NCI-H1930 (cell line): Measurements from ENCODE around the gene PLA2G4B.

ENCODE experiments used
- DNase-seq, 2 experiments: peaks; one replicate each; lab custom pipeline; 2025; lab: John Stamatoyannopoulos, UW

PLA2G4B gene

DNA sequence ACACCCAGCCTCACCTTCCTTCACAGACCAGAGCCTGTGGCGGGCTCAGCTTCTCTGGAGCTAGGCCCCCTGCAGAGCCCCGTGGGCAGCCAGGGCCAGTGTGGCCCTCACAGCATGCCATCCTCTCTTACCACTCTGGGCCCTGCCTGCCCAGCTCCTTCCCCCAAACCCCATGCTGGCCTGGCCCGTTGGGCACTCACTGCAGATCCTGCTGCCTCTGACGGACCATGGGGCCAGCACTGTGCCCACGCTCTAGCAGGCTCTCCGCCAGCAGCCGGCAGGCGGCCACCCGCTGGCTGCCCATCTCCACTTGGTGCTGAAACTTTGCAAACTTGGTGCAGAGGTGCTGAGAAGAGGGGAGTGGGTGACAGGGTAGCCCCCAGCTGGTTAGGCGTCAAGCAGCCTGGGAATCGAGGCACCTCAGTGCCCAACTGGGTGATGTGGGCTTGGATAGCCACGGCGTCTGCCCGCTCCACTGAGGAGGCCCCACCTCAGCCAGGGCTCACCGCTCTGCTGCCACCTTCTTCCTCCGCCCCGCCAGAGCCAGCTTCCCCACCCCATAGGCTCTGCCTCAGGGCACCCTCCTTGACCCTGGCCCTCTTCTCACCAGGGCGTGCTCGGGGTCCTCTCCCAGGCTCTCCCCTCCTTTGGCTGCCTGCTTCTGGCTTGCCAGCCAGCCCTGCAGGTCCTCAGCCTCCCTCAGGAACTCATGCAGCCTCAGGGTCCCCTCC is 32.7 kb downstream of the PLA2G4B start:
- no peak for DNase-seq

DNA sequence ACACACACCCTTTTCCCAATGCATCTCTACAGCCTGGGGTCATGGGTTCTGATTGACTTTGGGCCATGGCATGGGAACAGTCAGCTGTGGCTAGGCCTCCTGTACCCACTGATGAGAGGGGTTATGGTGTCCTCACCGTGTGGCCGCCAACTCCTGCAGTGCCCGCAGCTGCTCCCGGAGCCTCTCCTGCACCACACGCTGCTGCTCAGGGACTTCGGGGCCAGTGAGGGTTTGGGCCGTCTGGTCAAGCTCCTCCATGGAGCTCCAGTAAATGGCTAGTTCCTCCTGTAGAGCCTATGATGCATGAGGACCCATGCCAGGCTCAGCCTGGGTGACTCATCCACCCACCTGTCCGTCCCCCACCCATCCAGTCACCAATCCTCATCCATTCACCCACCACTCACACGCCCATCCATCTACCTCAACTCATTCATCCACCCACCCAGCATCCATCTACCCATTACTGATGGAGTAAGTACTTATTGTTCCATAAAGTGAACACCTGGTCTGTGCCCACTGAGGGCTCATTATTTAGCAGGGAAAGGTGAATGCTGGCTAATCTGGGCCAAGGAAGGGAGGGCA is 33.6 kb downstream of the PLA2G4B start:
- DNase-seq = no peak

DNA sequence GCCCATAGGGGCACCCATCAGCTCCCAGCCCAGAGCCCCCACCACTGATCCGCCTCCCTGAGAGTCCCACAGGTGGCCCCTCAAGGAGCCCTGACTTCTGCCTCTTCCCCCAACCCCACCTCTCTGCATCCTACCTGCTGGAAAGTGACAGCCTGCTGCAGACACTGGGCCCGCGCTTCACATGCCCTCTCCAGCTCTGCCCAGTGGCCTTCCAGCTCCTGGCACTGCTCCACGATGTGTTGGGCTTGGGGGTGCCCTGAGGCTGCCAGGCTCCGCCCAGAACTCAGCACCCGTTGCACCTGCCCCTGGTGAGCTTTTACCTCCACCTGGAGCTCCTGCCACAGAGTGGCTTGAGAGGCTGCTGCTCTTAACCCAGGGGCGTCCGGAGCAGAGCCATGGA is 35.1 kb downstream of the PLA2G4B start:
- no peak for DNase-seq

DNA sequence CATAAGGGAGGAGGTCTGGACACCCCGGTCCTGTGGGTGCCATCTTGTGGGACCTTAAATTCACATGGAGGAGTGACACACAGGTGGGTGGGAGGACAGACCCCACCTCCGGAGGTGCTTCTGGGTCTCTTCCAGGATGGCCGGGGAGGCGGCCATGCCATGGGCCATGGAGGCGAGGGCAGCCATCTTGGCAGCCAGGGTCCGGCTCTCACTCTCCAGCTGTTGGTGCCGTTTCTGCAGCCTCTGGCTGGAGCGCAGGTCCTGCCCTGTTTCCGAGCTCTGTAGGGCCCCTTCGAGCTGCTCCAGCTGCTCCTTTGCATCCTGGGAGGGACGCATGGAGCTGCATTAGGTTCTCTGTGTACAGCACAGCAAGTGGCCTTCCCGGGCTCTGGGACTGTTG is 36.1 kb downstream of the PLA2G4B start:
- DNase-seq = no peak

DNA sequence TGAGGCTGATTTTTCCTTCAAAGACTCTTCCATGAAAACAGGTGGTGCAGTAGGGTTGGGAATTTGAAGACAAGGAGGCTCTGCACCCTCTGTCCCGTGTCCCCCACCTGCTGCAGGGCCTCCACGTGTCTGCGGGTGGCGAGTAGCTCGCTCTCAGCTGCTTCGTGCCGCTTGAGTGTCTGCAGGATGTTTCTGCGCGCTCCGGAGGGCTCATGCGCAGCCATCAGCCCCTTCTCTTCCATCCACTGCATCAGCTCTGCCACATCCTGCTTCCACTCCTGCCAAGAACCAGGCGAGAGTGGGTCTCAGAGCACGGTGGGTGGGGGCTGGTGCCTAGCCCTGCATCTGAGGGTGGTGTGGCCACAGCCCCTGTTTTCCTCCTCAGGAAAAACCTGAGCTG is 37.4 kb downstream of the PLA2G4B start:
- no peak for DNase-seq

DNA sequence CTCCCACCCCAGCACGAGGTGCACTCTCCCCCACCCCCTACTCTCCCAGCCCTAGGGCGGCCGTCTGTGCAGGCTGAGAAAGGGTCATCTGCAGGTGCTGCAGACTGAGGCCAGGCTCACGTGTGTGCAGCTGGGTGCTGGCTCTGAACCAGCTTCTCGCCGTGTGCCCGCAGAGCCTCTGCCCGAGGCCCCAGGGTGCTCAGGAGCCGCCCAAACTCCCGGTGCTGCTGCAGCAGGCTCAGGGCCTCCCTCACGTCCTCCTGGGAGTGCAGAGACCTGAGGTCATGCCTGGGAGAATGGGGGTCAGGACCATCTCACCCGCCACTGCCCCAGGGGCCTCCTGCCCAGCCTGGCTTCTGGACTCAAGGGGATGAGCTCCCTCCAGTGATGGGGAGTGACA is 38.0 kb downstream of the PLA2G4B start:
- DNase-seq = no peak

DNA sequence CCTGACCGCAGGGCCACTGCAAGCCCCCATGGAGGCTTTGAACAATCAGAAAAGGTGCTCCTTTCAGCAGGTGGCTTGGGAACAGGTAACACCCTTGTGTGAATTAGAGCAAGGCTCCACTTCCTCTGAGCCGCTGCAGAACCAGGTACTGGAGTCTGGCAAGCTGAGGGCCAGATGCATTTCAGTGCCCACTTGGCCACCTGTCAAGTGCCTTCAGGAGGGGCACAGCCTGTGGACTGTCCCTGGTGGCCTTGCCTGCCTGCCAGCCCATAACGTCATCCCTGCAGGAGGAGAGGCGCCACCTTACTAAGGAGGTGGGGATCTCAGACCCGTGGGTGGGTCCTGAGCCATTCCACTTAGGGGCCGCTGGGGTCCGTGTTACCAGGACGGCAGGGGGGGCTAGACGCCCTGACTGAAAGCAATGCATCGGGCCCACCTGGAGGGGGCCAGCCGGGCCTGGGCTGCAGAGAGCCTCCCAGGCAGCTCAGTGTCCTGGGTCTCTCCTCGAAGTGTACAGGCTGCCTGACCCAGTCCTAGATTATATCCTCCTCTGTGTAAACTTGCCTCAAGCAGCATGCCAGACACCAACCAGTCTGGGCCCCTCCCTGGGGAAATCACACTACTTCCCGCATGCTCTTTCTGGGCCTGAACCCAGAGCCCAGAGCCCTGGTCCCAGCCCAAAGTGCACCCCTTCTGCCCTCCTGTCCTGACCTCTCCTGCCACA is 39.1 kb downstream of the PLA2G4B start:
- no peak for DNase-seq

DNA sequence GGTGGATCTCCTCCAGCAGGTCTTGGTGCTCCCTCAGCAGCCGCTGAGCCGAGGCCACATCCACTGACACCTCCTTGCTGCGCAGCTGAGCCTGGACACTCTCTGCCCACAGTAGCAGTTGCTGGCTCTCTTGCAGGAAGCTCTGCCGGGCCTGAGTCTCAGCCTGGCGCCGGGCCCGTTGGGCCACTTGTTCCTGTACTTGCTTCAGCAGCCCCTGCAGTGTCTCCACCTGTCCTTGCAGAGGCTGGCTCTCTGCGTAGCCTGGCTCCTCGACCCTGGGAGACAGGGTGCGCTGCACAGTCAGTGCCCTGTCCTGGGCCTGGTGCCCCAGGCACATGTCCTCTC is 39.7 kb downstream of the PLA2G4B start:
- no peak for DNase-seq

DNA sequence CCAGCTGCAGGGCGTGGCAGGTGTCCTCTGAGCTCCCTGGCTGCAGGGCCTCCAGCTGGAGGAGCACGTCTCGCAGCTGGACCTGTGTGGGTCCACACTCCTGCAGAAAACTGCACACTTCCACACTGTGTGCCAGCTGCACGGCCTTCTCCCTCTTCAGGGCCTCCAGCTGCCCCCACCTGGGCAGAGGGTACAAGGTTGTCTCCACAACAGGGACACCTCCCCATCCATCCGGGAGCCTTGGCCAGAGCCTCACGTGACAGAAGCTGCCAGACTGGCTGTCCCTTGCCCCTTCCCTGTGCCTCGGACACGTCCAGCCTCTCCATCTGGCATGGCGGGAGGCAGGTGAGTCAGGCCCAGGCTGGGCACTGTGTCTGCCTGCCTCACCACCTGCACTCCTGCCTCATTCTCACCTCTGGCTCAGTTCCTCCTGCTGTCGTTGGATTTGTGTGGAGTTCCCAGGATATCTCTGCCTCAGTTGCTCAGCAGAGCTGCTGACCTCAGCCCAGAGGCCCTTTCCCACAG is 40.7 kb downstream of the PLA2G4B start:
- no peak for DNase-seq

DNA sequence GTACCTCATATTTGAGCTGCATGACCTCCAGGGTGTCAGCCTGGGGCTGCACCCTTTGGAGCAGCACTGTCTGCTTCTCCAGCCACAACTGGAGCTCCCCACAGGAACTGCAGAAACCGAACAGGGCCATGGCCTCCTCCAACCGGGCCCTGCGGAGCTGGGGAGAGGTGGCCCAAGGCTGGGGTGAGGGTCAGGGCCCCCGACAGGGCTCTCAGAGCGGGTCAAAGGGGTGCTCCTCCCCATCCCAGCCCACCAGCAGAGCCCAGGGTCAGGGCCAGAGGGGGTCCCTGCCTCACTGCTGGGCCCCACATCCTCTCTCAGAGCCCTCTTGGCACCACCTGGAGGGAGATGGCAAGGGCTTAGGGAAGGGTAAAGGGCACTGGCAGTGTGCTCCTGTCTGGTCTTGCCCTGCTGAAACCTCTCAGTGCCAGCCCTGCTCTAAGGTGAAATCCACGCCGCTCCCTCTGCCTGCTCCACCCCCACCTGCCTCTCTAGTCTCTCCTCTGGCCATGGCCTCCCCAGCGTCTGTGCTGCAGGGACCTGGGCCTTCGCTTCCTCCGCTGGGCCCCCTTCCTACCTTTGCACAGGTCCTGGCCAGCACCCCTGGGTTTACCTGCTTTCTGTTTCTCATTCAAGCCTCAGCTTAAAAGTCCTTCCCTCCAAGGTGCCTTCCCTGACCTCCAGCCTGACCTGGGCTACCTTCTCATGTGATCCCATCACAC is 41.7 kb downstream of the PLA2G4B start:
- no peak for DNase-seq

DNA sequence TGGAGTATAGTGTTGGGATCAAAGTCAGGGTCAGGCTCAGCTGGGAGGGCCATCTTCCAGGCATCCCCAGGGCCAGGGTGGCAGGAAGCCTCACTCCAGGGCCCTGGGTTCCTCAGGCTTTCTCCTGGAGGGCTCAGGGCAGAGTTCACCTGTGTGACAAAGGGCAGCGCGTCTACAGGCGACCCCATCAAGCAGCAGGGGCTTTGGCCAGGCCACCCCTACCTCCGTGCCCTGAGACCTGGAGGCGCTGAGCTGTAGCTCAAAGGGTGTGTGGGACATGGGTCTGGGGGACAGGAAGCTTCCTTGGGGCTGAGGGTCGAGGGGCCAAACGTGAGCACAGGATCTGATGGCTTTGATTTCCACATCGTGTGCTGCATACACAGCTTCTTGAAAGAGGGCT is 42.4 kb downstream of the PLA2G4B start:
- DNase-seq = no peak

DNA sequence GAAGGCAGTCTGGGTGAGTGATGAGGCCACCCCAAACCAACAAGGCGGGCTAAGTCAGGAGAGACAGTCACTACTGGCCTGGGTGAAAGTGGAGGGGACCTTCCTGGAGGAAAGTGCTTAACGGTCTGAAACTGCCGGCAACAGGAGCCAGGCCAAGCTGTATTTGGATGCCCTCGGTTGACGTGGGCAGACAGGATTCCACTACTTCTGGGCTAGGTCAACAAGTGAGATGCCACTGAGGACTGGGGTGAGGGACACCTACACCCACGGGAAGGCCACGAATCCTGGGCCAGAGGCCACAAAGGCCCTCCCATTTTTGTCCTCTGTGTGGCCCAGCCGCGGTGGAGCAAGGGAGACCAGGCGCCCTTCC is 42.9 kb downstream of the PLA2G4B start:
- no peak for DNase-seq

DNA sequence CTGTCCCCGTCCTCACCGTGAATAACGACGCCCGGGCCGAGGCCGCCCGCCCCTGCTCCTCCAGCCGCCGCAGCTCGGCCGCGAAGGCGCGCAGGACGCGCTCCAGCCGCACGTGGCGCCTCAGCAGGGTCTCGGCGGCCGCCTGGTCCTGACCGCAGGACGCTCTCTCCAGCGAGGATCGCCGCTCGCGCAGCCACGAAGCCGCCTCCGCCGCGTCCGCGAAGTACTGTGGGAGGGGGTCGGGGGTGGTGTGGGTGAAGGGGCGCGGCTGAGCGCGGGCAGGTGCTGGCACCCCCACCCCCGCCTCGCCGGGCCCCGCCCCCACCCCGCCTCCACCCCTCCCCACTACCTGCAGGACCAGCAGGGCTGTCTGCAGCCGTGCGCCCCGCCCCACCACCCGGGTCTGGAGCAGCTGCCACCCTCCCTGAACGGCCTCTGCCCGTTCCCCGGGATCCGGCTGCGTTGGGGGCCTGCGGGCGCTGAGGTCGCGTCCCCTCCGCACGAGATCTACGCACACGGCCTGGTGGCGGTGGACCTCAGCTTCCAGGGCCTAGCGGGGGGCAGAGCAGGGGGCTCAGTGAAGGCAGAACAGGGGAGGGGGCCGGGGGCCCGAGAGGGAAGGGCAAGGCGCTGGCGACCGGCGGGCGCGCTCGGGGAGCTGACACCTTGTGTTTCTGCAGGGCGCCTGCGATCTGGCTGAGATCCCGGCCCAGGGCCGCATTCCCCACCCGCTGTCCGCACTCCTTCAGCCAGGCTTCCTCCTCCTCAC is 43.5 kb downstream of the PLA2G4B start:
- no peak for DNase-seq

DNA sequence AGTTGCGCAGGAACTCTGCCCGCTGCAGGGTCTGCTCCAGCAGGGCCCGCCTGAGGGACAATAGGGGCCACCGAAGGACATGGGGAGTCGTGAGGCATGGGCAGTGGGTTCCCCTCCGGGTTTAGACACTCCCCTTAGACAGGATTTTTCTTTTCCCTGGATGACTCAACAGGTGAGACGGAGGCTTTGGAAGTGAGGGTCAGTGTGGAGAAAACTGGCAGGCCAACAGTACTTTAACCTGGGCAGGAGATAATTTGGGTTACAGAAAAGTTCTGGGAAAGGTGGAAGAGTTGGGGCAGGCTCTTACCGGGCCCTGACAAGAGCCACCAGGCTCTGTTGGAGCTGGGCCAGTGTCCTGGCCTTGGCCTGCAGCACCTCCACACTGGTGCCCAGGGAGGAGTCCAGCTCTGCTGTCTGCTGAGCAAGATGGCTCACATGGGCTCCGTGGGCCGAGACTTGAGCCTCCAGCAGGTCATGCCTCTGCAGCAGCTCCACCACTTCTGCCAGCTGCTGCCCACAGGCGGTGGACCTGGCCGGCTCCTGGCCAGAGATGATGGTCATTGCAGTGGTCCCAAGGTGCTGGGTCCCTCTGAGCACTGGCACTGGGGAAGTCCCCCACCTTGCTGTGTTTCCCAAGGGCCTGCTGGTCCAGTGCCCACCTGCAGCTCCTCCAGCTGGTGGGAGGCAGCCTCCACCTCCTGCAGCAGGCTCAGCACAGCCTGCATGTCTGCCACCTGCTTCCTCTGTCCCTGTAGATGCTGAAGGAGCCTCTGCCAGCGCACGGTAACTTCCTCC is 44.2 kb downstream of the PLA2G4B start:
- no peak for DNase-seq

DNA sequence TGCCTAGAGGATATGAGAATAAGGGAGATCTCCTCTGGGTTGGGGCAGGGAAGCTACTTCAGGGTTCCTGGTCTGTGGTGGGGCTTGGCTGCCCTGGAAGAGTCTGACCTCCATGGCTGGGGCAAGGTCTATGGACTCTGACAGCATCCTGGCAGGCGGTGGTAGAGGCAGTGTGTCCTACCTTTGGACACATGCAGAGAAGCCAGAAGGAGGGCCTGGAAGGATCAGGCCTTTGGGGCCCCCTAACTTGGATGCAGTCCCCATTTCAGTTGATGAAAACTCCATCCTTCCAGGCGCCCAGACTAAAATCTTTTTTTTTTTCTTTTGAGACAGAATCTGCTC is 44.8 kb downstream of the PLA2G4B start:
- no peak for DNase-seq

DNA sequence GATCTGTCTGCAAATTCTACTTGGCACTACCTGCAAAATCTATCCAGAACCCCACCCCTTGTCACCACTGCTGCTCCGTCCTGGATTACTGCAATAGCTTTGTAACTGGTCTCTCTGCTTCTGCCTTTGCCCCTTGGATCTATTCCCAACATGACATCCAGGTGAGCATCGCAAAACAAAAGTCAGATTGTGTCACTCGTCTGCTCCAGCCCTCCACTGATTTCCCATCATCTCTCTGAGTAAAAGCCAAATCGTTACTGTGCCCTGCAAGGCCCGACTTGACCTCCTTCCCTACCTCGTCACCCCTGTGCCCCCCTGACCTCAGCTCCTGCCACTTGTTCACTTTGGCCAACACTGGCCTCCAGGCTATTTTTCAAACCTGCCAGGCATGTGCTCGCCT is 45.8 kb downstream of the PLA2G4B start:
- no peak for DNase-seq

DNA sequence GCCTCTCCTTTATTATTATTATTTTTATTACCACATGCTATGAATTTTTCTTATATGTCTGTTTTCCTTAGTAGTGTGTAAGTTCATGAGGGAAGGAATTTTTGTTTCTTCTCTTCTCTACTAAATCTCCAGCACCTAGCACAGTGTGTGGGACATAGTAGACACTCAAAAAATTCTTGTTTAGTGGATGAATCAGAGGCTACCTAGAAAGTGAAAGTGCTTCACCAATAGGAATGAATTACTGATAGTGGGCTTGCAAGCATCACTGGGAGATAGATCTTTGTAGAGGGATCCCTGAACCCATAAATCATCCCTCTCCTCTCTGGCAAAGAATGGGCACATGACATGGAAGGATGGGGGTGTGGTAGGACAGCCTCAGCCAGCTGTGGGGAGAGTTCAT is 46.7 kb downstream of the PLA2G4B start:
- DNase-seq = no peak

DNA sequence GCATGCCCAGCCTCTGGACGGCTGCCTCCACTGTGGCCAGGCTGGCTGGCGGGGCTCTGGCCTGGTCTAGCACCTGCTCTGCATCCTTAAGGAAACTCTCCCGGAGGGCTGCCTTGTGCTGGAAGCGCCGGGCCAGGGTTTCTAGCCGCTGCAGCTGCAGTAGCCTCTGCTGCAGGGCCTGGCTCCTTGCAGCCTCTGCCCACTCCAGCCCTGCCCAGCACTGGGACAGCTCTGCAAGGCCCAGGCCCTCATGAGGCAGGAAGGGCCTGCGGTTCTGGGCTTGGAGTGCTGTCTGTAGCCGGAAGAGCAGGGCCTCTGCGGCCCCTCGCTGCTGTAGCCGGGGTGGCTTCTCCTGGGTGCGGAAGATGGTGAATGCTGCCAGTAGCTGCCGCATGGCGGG is 47.2 kb downstream of the PLA2G4B start:
- DNase-seq = no peak

DNA sequence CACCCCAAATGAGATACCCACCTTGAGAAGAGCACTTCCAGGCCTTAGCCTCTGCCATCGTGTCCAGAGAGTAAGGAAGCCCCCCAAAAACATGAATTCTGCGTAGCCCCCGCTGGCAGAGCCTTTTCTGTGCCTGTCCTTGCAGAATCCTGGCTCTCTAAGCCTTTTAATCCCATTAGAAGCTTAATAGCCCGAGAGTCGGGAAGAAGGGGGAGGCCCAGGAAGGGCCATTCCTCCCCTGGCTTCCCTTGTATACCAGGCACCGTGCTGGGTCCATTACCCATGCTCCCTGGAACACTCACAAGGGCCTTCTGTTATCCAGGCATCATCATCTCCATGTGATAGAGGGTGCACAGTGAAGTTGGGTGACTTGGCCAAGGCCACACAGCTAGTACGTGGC is 48.1 kb downstream of the PLA2G4B start:
- no peak for DNase-seq

DNA sequence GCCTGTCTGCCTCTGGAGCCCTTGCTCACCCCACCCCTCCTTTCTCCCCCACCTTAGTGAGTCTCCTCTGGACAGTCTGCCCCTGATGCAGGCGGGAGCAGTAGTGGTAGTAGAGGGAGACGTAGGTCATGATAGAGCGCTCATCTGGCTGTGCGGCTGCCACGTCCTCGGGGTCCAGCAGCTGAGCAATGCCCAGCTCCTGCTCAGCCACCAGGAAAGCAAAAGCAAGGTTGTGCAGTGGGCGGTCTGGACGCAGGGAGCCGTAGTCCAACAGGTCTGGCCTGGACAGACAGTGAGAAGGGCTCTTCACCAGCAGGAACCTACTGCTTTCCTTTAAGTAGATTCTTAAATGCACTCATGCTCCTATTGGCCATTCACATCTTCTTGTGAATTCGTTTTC is 48.5 kb downstream of the PLA2G4B start:
- DNase-seq = no peak

DNA sequence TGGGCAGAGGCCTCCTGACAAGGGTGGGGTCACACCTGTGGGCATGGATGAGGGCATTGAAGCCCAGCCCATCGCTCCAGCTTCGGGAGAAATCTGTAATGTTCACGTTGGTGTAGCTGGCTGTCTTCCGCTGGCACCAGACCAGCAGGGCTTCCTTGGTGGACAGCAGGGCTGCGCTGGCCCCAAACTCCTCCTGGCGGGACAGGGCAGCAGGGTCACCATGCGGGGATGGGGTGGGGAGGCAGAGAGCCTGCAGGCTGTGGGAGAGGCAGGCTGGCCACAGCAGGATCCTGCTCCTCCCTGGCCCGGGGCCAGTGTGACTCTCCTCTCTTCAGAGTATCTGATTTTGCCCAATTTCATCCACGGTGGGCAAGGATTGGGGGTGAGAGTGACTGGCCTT is 49.2 kb downstream of the PLA2G4B start:
- DNase-seq = no peak
